ENCODE data around the gene SUN2.
"Not testable (repeated sequence)": the region's sequence is repeated elsewhere in the genome, so short reads cannot be mapped to it uniquely, and the experiment has no call there.

SUN2 gene, protein sequence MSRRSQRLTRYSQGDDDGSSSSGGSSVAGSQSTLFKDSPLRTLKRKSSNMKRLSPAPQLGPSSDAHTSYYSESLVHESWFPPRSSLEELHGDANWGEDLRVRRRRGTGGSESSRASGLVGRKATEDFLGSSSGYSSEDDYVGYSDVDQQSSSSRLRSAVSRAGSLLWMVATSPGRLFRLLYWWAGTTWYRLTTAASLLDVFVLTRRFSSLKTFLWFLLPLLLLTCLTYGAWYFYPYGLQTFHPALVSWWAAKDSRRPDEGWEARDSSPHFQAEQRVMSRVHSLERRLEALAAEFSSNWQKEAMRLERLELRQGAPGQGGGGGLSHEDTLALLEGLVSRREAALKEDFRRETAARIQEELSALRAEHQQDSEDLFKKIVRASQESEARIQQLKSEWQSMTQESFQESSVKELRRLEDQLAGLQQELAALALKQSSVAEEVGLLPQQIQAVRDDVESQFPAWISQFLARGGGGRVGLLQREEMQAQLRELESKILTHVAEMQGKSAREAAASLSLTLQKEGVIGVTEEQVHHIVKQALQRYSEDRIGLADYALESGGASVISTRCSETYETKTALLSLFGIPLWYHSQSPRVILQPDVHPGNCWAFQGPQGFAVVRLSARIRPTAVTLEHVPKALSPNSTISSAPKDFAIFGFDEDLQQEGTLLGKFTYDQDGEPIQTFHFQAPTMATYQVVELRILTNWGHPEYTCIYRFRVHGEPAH

GRCh38 chr22:38755911-38756532 lies at the start of gene SUN2:
SUN2 (minus strand) TSS chr22:38755998; CDS start chr22:38752628, 3,370 bp downstream.
- DNase-seq, result peak; percentile 53

DNA sequence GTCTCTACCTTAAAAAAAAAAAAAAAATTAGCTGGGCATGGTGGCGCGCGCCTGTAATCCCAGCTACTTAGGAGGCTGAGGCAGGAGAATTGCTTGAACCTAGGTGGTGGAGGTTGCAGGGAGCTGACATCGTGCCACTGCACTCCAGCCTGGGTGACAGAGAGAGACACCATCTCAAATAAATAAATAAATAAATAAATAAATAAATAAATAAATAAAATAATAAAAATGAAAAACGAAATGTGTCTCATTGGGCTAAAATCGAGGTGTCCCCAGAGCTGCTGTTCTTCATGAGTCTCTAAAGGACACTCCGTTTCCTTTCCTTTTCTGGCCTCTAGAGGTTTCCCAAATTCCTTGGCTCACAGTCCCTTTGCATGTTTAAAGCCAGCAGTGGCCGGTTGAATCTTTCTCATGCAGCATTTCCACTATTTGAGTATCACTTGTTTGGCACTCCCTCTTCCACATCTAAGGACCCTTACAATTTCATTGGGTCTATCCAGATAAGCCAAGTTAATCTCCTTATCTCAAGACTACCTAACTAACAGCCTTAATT lies 49.3 kb upstream of the SUN2 start:
- not testable (repeated sequence) for DNase-seq

DNA sequence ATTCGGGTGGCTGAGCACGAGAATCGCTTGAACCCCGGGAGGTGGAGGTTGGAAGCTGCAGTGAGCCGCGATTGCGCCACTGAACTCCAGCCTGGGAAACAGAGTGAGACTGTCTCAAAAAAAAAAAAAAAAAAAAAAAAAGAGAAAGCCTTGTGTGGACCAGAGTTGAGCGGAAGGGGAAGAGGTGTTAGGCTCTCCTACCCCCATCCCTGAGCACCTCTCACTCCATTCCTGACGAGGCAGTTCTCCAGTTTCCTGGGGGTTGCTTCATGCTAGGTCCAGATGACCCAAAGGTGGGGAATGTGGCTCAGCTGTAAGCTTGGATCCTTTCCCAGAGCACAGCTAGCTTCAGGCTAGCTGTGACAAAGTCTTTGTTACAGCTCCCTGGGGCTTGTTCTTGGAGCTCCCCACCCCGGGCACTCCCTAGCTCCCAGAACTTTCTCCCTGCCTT lies 46.9 kb upstream of the SUN2 start:
- DNase-seq, result peak; percentile 16

- no peak for DNase-seq
These were observed 43.6 kb upstream of the SUN2 start for GRCh38 chr22:38799265-38800002.

DNA sequence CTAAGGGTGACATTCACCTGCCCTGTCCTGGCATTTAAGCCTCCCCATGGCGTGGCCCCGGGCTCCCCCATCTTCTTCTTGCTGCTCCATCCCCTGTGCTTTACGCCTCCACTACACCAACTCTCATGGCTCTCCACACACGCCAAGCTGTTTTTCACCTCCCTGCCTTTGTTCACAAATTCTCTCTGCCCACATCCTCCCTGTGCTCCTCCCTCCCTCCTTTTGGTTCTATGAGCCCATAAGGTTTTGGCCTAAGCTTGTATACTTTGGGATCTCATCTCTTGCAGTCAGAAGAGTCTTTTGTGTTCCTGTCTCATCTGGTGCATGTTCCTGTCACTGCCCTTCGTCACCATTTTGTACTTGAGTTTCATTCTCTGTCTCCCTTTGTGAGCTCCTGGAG lies 42.7 kb upstream of the SUN2 start:
- DNase-seq, result no peak

- DNase-seq, result no peak
These were observed 40.6 kb upstream of the SUN2 start for GRCh38 chr22:38796262-38796957.

DNA sequence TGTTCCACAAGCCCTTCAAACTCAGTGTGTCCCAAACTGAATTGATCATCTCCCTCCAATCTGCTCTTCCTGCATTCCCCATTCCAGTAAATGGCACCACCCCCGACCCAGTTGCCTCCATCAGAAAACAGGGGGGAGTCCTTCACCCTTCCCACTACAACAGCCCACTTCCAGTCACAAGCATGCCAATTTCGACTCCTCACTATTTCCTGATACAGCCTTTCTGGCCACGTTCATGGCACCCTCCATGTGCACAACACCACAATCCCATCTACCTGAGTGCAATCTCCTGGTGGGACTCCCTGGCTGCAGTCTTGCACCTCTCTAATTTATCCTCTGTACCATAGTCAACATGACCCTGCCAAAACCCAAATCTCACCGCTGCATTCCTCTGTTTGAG lies 39.8 kb upstream of the SUN2 start:
- no peak for DNase-seq

- DNase-seq, result peak; percentile 98
These were observed 38.1 kb upstream of the SUN2 start, which contains the start of gene DNAL4 for GRCh38 chr22:38793721-38794466. DNAL4 (minus strand) TSS chr22:38794143; CDS start chr22:38782731, 11,412 bp downstream.

GRCh38 chr22:38793317-38793716 lies 37.5 kb upstream of the SUN2 start:
- no peak for DNase-seq

DNA sequence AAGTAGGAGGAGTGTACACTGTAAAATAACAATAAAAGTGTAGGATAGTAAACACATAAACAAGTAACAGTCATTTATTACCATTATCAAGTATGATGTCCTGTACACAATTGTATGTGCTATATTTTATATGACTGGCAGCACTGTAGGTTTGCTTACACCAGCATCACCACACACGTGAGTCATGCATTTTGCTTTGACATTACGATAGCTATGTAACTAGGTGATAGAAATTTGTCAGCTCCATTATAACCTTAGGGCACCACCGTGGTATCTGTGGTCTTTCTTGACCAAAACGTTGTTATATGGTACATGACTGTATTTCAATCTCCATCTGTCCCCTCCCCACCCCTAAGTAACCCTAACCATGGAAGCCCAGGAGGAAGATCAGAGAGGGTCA lies 37.0 kb upstream of the SUN2 start:
- no peak for DNase-seq

DNA sequence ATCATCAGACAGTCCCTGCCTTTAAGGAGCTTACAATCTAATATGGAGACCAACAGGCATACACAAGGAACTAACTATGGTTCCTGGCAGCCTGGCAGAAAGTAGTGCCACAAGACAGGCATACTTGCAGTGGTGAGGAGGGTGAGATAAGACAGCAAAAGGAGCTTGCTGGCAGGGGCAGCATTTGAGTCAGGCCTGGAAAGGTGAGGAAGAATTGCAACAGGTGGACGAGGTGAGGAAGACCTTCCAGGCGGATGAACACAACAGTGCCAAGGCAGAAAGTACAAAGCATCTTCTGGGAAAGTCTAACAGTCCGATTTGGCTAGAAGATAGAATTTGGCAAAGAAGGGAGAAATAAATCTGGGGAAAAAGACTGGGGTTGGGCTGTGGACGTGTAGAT lies 33.8 kb upstream of the SUN2 start:
- no peak for DNase-seq

GRCh38 chr22:38788846-38789245 lies 33.0 kb upstream of the SUN2 start:
- no peak for DNase-seq

DNA sequence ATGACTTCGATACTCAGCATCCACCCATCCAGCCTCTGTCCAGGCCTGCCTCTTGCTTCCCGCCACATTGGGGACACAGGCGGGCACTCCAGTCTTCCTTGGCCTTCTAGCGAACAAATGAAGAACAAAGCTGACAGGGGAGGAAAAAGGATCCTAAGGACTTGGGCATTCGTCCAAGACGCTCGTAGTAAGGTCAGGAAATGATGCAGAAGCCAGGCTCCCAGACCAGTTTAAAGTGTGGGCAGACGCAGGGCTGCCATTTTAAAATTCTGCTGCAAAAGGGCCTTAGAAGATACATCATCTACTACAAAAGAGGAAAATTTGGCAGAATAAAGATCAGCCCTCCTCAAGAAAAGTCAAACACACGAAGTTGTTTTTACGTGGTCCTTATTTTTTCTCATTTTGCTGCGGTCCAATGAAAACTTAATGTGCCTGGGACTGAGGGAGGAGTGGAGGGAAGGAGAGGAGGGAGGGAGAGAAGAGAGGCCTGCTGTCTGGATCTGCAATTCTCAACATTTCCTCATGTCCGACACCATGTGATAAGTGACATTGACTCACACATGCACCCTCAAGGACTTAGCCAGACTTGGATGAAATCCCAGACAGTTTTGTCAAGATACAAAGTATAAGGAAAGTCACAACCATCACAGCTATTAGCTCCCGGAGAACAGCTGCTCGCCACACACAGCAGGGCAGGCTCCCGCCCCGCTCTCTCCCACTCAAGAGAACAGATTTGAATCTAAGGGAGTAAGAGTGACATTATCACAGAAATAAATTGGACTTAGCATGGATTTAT lies 32.4 kb upstream of the SUN2 start:
- DNase-seq, result no peak

- no peak for DNase-seq
These were observed 30.8 kb upstream of the SUN2 start for GRCh38 chr22:38786631-38787030.

GRCh38 chr22:38784856-38785255 lies 29.1 kb upstream of the SUN2 start:
- DNase-seq, result no peak

- no peak for DNase-seq
These were observed 28.2 kb upstream of the SUN2 start for GRCh38 chr22:38784035-38784434.

DNA sequence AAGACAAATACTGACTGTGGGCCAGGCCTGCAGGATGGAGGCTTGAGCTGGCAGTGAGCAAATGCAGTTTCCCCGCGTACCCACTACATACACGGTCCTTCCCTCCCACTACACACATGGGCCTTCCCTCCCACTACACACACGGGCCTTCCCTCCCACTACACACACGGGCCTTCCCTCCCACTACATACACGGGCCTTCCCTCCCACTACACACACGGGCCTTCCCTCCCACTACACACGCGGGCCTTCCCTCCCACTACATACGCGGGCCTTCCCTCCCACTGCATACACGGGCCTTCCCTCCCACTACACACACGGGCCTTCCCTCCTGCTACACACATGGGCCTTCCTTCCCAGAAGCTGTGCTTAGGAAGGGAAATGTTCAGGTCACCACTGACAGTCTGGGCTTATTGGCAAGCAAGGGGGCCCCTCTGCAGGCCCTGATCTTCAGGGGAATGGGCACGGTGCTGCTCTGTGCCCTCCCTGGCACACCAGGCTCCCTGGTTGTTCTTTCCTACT lies 27.4 kb upstream of the SUN2 start:
- DNase-seq, result no peak

- no peak for DNase-seq
These were observed 26.8 kb upstream of the SUN2 start for GRCh38 chr22:38782402-38783094.

GRCh38 chr22:38781033-38781432 lies 25.2 kb upstream of the SUN2 start:
- DNase-seq, result no peak
